Neutrophil (primary cell): ENCODE measurements around the gene C1QTNF9.

Source experiments
- H3K27ac ChIP-seq: fragments of 200-600 bp; sonication (generic); 2 replicates; pipeline ENCODE4 v1.5.1; 2016; ENCODE audit warnings: mild to moderate bottlenecking, moderate library complexity
- H3K27me3 ChIP-seq: fragments of 200-600 bp; sonication (generic); 2 replicates; pipeline ENCODE4 v1.6.0; 2016; ENCODE audit warnings: mild to moderate bottlenecking
- H3K36me3 ChIP-seq: fragments of 200-600 bp; sonication (generic); 2 replicates; pipeline ENCODE4 v1.5.1; 2017
- H3K4me1 ChIP-seq, 2 experiments: fragments of 200-600 bp in 1 of 2; sonication (generic) in 1 of 2; 1 replicate in 1 of 2; 2 replicates in 1 of 2; pipeline versions ENCODE4 v1.5.1 to v1.6.1; 2013 to 2016; ENCODE audit warnings: low read depth in 1 of 2, low read length in 1 of 2, mild to moderate bottlenecking in 1 of 2, moderate library complexity in 1 of 2; ENCODE audit not compliant: control insufficient read depth in 1 of 2, insufficient read depth in 1 of 2
- H3K4me3 ChIP-seq, 2 experiments: fragments of 200-600 bp in 1 of 2; sonication (generic) in 1 of 2; 1 replicate in 1 of 2; 2 replicates in 1 of 2; pipeline ENCODE4 v1.5.1; 2013 to 2016; ENCODE audit warnings: low read depth in 1 of 2, low read length in 1 of 2, mild to moderate bottlenecking in 1 of 2, moderate library complexity in 1 of 2
- H3K9me3 ChIP-seq: fragments of 200-600 bp; sonication (generic); 2 replicates; pipeline ENCODE4 v1.5.1; 2016
- CTCF ChIP-seq: fragments of 200-600 bp; sonication (generic); IDR thresholded peaks from 2 replicates; pipeline ENCODE4 v1.5.1; 2016; ENCODE audit warnings: antibody characterized with exemption

The C1QTNF9 gene

DNA sequence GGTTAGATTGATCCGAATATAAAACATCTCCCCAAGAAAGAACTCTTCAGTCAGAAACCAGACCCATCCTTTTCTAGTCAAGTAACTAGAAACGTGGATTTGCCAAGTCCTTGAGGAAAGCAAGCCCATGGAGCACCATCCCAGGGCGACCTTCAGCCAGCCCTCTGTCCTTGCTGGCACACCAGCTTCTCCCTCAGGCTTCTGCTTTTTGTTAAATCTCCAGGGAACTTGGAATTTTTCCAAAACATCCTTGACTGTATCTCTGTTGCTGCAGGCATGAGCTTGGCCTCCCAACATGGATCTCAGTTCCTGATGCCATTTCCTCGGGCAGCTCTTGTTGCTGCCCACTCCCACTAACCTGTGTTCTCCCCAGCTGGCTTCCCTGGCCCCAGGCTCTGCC is 27.1 kb upstream of the C1QTNF9 start:
- no peaks in the 10 kb centered on the region for H3K27me3 ChIP-seq

DNA sequence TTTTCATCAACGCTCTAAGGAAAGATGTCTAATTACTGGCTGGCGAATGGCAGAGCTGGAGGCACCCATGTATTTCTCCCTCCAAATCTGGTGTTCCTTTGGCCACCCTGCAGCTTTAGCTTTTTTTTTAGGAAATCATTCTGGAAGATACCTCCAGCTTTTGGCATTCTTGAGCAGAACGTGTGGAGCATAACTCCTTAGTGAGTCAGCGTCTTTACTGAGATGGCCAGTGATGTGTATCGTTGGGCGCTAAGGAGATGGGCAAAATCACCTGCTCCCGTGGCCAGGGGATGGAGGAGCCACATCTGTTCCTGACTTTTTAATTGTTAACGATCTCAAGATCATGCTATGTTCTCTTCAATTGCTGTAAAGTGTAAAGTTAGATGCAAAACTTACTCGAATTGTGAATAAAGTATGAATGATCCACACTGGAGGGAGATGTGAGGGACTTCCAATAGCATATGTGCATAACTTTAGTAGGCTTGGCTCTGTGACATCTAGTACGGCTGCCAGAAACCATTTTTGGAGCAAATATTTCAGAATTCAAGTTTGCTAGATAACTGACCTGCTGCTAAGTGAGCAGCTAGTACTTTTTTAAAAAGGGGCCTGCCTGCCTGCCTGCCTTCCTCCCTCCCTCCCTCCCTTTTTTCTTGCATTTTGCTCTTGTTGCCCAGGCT is 24.4 kb upstream of the C1QTNF9 start:
- peaks cover 90% of the 10 kb centered on the region for H3K36me3 ChIP-seq
- H3K9me3 ChIP-seq: no peaks in the 10 kb centered on the region
- no peak overlapping the region for H3K27ac ChIP-seq
- H3K4me1 ChIP-seq: peaks cover 45 to 53% of the 10 kb centered on the region in 2 experiments
- TF ChIP-seq CTCF: no peak
- H3K27me3 ChIP-seq: no peaks in the 10 kb centered on the region
- no peak overlapping the region for H3K4me3 ChIP-seq

More for the DNA sequence above, 27.1 kb upstream of the C1QTNF9 start:
- H3K4me1 ChIP-seq: peaks cover 47 to 52% of the 10 kb centered on the region in 2 experiments
- no peak overlapping the region for H3K4me3 ChIP-seq
- no peak overlapping the region for H3K27ac ChIP-seq
- no peak for TF ChIP-seq CTCF
- H3K36me3 ChIP-seq: peaks cover 65% of the 10 kb centered on the region
- H3K9me3 ChIP-seq: no peaks in the 10 kb centered on the region

DNA sequence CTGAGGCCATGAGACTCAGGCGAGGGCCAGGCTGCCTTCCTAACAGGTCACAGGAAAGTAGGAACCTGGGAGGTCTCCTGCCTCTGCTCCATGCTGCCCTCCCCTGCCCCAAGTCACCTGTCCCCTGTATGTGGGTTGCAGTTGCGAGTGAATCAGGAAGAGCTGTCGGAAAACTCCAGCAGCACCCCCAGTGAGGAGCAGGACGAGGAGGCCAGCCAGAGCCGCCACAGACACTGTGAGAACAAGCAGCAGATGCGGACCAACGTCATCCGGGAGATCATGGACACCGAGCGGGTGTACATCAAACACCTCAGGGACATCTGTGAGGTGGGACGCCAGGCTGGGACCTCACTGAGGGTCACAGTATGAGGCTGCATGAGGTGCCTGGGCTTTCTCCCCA is 22.8 kb upstream of the C1QTNF9 start:
- H3K9me3 ChIP-seq: no peaks in the 10 kb centered on the region
- no peaks in the 10 kb centered on the region for H3K27me3 ChIP-seq
- H3K27ac ChIP-seq: no peak overlapping the region
- H3K4me3 ChIP-seq: no peak overlapping the region
- no peak for TF ChIP-seq CTCF
- peaks cover 32 to 37% of the 10 kb centered on the region in 2 experiments for H3K4me1 ChIP-seq
- H3K36me3 ChIP-seq: peaks cover 97% of the 10 kb centered on the region

DNA sequence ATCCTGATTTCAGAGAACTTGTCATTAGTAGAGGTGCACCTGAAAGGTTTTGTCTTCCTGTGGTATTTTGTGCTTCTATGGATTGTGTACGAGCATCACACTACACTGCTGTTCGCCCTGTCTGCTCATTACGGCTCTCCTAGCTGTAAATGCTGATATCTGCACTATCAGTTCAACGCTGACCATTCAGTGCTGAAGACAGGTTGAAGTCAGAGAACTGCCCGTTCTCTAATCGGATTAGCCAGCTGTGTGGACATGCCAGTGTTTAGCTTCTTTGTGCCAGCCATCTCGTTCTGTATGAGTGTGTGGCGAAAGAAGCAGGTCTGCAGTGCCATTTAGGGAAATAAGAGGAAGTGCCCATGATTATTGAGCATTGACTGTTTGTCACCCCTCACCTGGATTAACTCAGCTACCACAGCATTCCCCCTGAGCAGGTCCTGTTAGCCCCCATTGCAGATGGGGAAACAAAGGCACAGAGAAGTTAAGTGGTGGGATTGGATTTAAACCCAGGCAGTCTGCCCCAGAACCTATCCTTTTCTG is 21.6 kb upstream of the C1QTNF9 start:
- Histone ChIP-seq H3K27me3 (no peaks in the 10 kb centered on the region), H3K4me3 (no peak overlapping the region), H3K9me3 (no peaks in the 10 kb centered on the region), H3K36me3 (peaks cover 95% of the 10 kb centered on the region), H3K4me1 (peaks cover 29% of the 10 kb centered on the region in 2 experiments), H3K27ac (peak overlapping the region; percentile 74)
- no peak for TF ChIP-seq CTCF

GRCh38 chr13:24288870-24289269 is 20.5 kb upstream of the C1QTNF9 start:
- H3K4me1 ChIP-seq: peaks cover 29% of the 10 kb centered on the region in 2 experiments
- H3K27me3 ChIP-seq: no peaks in the 10 kb centered on the region
- H3K36me3 ChIP-seq: peaks cover 95% of the 10 kb centered on the region
- H3K9me3 ChIP-seq: no peaks in the 10 kb centered on the region
- no peak overlapping the region for H3K4me3 ChIP-seq
- peak overlapping the region; percentile 74 for H3K27ac ChIP-seq
- TF ChIP-seq CTCF: no peak
